Stimulated activated CD4-positive, alpha-beta T cell treated with anti-CD3 and anti-CD28 coated beads, TNF-alpha, amount 100 ng/mL, for 48 hours (primary cell): ENCODE measurements around the gene DKC1.
"Not testable (repeated sequence)": the region's sequence is repeated elsewhere in the genome, so short reads cannot be mapped to it uniquely, and the experiment has no call there.

Experiments used
- DNase-seq, 3 donors: peaks; one replicate each; pipeline ENCODE4 v3.0.0-alpha.2; 2020; ENCODE audit warnings: low read depth in 3 of 3

Gene DKC1

DNA sequence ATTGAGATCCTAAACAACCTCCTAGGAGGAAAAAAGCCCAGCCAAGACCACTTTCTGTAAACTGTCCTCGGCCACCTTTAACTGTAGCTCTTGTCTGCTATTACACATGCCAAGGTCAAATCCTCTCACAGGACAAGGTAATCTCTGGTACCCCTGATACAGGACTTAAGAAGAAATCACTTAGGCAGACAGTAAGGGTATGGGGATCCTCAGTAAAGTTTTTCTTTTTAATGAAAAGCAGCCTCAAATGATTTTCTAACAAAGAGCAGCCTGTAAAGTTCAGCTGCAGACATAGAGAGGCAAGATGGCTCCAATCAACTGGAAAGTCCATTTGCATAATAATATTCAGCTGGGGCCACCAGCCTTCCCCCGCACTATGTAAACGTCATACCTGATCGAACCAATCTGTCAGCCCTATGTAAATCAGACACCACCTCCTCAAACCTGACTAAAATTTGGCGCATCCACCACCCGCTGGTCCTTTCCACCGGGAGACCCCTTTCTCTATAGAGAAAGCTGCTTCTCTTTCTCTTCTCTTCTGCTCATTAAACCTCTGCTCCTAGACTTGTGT lies 57.2 kb downstream of the DKC1 start:
- no peak for DNase-seq

DNA sequence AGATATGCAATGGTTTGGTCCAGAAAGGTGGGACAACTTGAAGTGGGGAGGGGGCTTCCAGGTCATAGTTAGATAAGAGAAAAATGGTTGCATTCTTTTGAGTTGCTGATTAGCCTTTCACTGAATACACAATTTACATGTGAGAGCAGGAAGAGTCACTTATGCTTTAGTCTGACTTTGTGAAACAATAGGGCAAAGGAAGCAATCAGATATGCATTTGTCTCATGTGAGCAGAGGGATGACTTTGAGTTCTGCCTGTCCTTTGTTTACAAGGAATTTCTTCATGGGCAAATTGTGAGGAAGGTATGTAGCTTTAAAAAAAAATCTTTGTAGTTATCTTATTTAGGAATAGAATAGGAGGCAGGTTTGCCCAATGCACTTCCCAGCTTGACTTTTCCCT lies 58.9 kb downstream of the DKC1 start:
- DNase-seq = no peak

DNA sequence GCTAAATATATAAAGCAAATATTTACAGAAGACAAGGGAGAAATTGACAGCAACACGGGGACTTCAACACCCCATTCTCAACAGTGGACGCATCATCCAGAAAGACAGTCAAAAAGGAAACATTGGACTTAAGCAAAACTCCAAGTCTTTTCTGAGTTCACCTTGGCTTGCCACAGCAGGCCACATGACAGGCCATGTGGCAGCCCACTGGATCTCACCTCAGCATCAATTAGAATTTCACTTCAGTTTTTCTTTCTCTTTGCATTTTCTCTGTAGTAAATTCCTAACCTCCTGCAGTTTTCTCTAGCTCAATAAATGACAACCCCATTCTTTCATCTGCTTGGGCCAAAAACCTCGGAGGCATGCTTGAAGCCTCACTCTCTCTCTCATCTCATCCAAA lies 59.4 kb downstream of the DKC1 start:
- DNase-seq = no peak

DNA sequence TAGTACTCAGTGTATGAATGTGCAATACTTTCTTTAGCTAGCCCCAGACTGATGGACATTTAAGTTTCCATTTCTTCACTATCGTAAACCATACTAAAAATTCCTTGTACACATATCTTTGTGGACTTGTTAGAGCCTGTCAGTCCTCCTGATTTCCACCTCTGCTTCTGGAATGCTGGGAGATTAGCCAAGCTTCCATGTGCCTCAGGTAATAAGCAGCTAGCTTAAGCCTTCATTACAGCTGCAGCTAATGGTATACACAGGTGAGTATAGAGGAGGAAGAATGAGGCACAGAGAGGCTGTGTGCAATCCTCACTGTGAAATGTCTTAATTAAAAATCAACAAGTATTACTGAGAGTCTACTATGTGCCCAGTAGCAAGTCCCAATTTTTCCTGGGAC lies 62.0 kb downstream of the DKC1 start:
- no peak for DNase-seq

DNA sequence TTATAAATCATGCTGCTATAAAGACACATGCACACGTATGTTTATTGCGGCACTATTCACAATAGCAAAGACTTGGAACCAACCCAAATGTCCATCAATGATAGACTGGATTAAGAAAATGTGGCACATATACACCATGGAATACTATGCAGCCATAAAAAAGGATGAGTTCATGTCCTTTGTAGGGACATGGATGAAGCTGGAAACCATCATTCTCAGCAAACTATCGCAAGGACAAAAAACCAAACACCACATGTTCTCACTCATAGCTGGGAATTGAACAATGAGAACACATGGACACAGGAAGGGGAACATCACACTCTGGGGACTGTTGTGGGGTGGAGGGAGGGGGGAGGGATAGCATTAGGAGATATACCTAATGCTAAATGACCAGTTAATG lies 62.9 kb downstream of the DKC1 start:
- not testable (repeated sequence) for DNase-seq
